IgD-negative memory B cell (primary cell): ENCODE measurements around the gene WIPI1. TPM values are rescaled to one million over a fixed set of nuclear protein-coding genes. Genes with fewer than 3 reads are reported as not detected.
"Not testable (repeated sequence)": the region's sequence is repeated elsewhere in the genome, so short reads cannot be mapped to it uniquely, and the experiment has no call there.

Source experiments
- H3K27ac Mint-ChIP-seq, 3 donors: one replicate each; pipeline ENCODE4 v1.8.0; 2020 to 2022; ENCODE audit warnings: mild to moderate bottlenecking in 3 of 3, mixed read lengths in 3 of 3, moderate library complexity in 1 of 3
- H3K27me3 Mint-ChIP-seq: one replicate; pipeline ENCODE4 v1.8.0; 2021; ENCODE audit warnings: mixed read lengths
- H3K36me3 Mint-ChIP-seq: one replicate; pipeline ENCODE4 v1.8.0; 2020; ENCODE audit warnings: mild to moderate bottlenecking, mixed read lengths
- H3K4me1 Mint-ChIP-seq, 3 donors: one replicate each; pipeline ENCODE4 v1.8.0; 2020 to 2022; ENCODE audit warnings: mixed read lengths in 3 of 3, mild to moderate bottlenecking in 1 of 3
- H3K4me3 Mint-ChIP-seq, 4 donors: one replicate each; pipeline ENCODE4 v1.8.0; 2020 to 2022; ENCODE audit warnings: mild to moderate bottlenecking in 4 of 4, mixed read lengths in 4 of 4, moderate library complexity in 3 of 4
- H3K9me3 Mint-ChIP-seq, 3 donors: one replicate each; pipeline ENCODE4 v1.8.0; 2020 to 2021; ENCODE audit warnings: mixed read lengths in 3 of 3, mild to moderate bottlenecking in 1 of 3
- polyA plus RNA-seq: library from polyadenylated mRNA; unstranded; fragments of 300-500 nt; fragmentation: Illumina TruSeq; gene quantifications from one replicate; pipeline ENCODE4 v1.2.3, GENCODE V29; 2021

Gene WIPI1
- polyA plus RNA-seq, 1 donor from 2014 or later: 6.7 TPM

DNA sequence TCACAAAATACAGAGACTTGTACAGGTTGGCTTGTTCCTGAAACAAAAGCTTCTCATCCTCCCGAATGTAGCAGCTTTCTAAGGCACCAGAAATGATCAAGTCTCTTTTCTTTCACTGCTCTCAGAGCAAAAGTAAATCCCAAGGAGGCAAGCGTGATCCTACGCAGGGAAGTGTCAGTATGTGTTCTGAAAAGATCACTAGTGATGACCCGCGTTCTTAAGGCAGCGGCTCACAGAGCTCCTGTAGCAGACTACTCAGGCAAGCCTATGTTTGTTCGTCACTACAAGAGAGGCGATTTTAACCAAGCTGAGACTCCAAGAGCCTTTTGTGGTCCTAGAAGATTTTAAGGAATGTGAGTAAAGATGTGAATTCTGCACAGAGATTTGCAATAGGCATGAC is 34.5 kb downstream of the WIPI1 start:
- Mint-ChIP-seq H3K4me3 (no peak overlapping the region), H3K4me1 (no peaks in the 10 kb centered on the region), H3K27me3 (no peaks in the 10 kb centered on the region), H3K9me3 (no peaks in the 10 kb centered on the region), H3K36me3 (peaks cover 8% of the 10 kb centered on the region), H3K27ac (no peak overlapping the region)

DNA sequence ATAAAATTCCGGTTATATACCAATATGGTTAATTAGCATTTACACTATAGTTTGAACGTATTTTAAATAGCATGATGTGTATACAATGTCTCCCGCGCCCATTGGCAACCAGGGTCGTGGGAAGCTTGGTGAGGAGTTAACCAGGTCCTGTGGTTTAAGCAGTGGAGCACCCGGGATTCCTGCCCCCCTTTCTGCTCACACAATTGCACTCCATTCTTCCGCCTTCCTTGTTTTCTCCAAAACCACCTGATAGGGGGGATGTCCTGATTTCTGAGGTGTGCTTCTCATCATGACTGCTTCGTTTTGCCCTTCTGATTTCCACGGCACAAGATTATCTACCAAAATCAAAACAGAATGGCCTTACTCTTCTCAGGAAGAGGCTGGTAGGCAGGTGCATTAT is 35.8 kb downstream of the WIPI1 start:
- no peak overlapping the region for H3K27ac Mint-ChIP-seq
- no peaks in the 10 kb centered on the region for H3K27me3 Mint-ChIP-seq
- H3K9me3 Mint-ChIP-seq: no peaks in the 10 kb centered on the region
- peaks cover 5% of the 10 kb centered on the region for H3K36me3 Mint-ChIP-seq
- no peak overlapping the region for H3K4me3 Mint-ChIP-seq
- no peaks in the 10 kb centered on the region for H3K4me1 Mint-ChIP-seq

DNA sequence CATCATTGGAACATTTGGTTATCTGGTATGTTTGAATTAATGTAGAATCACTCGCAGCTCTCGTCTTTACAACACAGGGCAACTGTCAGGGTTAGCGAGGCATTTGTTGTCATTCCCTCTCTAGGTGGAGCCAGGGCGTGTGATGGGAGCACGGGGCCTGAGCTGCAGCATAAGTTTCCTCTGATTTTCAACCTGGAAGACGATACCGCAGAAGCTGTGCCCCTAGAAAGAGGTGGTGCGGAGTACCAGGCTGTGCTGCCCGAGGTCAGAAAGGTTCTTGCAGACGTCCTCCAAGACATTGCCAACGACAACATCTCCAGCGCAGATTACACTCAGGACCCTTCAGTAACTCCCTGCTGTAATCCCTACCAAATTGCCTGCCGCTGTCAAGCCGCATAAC is 37.2 kb downstream of the WIPI1 start:
- H3K9me3 Mint-ChIP-seq: no peaks in the 10 kb centered on the region
- H3K4me1 Mint-ChIP-seq: peaks cover 0 to 1% (median under 1%) of the 10 kb centered on the region in 3 donors
- H3K4me3 Mint-ChIP-seq: no peak overlapping the region
- no peaks in the 10 kb centered on the region for H3K27me3 Mint-ChIP-seq
- peaks cover 8% of the 10 kb centered on the region for H3K36me3 Mint-ChIP-seq
- no peak overlapping the region for H3K27ac Mint-ChIP-seq

- Mint-ChIP-seq H3K4me1 (peaks cover 11 to 12% (median 11%) of the 10 kb centered on the region in 3 donors), H3K36me3 (peaks cover 8% of the 10 kb centered on the region), H3K9me3 (no peaks in the 10 kb centered on the region), H3K4me3 (no peak overlapping the region), H3K27me3 (no peaks in the 10 kb centered on the region), H3K27ac (no peak overlapping the region)
These were observed 38.4 kb downstream of the WIPI1 start for GRCh38 chr17:68418876-68419275.

- no peaks in the 10 kb centered on the region for H3K9me3 Mint-ChIP-seq
- peaks cover 11 to 13% (median 12%) of the 10 kb centered on the region in 3 donors for H3K4me1 Mint-ChIP-seq
- H3K36me3 Mint-ChIP-seq: peaks cover 8% of the 10 kb centered on the region
- H3K4me3 Mint-ChIP-seq: no peak overlapping the region
- H3K27ac Mint-ChIP-seq: no peak overlapping the region
- no peaks in the 10 kb centered on the region for H3K27me3 Mint-ChIP-seq
These were observed 40.0 kb downstream of the WIPI1 start for GRCh38 chr17:68417317-68417716.

- Mint-ChIP-seq H3K4me1 (peaks cover 11 to 13% (median 12%) of the 10 kb centered on the region in 3 donors), H3K4me3 (peak overlapping the region; percentile 2 to 87 (median 33)), H3K27ac (peak overlapping the region in 2 of 3 donors; percentile 20 to 36)
- not testable (repeated sequence) for H3K9me3 Mint-ChIP-seq, H3K36me3 Mint-ChIP-seq, H3K27me3 Mint-ChIP-seq
These were observed 42.4 kb downstream of the WIPI1 start for GRCh38 chr17:68414901-68415300.

DNA sequence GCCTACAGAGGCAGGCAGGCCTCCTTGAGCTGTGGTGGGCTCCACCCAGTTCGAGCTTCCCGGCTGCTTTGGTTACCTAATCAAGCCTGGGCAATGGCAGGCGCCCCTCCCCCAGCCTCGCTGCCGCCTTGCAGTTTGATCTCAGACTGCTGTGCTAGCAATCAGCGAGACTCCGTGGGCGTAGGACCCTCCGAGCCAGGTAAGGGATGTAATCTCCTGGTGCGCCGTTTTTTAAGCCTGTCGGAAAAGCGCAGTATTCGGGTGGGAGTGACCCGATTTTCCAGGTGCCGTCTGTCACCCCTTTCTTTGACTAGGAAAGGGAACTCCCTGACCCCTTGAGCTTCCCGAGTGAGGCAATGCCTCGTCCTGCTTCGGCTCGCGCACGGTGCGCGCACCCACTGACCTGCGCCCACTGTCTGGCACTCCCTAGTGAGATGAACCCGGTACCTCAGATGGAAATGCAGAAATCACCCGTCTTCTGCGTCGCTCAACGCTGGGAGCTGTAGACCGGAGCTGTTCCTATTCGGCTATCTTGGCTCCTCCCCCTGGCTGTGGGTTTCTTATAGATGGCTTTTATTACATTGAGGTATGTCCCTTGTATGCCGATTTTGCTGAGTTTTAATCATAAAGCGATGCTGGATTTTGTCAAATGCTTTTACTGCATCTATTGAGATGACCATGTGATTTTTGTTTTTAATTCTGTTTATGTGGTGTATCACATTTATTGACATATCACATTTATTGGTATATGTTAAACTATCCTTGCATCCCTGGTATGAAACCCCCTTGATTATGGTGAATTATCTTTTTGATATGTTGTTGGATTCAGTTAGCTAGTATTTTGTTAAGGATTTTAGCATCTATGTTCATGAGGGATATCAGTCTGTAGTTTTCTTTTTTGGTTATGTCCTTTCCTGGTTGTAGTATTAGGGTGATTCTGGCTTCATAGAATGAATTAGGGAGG is 43.4 kb downstream of the WIPI1 start:
- not testable (repeated sequence) for H3K27me3 Mint-ChIP-seq
- peak overlapping the region; percentile 87 to 99 (median 97) for H3K4me3 Mint-ChIP-seq
- peak overlapping the region; percentile 36 to 89 (median 87) for H3K27ac Mint-ChIP-seq

DNA sequence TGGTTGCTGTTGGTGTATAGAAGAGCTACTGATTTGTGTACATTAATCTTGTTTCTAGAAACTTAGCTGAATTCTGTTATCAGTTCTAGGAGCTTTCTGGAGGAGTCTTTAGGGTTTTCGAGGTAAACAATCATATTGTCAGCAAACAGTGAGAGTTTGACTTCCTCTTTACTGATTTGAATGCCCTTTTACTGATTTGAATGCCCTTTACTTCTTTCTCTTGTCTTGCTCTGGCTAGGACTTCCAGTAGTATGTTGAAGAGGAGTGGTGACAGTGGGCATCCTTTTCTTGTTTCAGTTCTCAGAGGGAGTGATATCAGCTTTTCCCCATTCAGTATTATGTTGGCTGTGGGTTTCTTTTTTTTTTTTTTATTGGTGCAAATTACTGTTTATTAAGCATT is 49.6 kb downstream of the WIPI1 start:
- Mint-ChIP-seq H3K27ac (peak overlapping the region in 1 of 3 donors; percentile 9), H3K9me3 (peaks cover 0 to 11% (median 2%) of the 10 kb centered on the region in 3 donors)
- H3K4me1 Mint-ChIP-seq, H3K4me3 Mint-ChIP-seq, H3K36me3 Mint-ChIP-seq, H3K27me3 Mint-ChIP-seq: not testable (repeated sequence)

More for the DNA sequence above, 43.4 kb downstream of the WIPI1 start:
- H3K36me3 Mint-ChIP-seq, H3K9me3 Mint-ChIP-seq: not testable (repeated sequence)
- peaks cover 11 to 13% (median 12%) of the 10 kb centered on the region in 3 donors for H3K4me1 Mint-ChIP-seq

- H3K4me3 Mint-ChIP-seq, H3K36me3 Mint-ChIP-seq, H3K27me3 Mint-ChIP-seq, H3K27ac Mint-ChIP-seq, H3K4me1 Mint-ChIP-seq: not testable (repeated sequence)
- H3K9me3 Mint-ChIP-seq: peaks cover 0 to 11% (median 2%) of the 10 kb centered on the region in 3 donors
These were observed 53.5 kb downstream of the WIPI1 start for GRCh38 chr17:68403837-68404236.

GRCh38 chr17:68403122-68403521 is 54.2 kb downstream of the WIPI1 start:
- peaks cover 1% of the 10 kb centered on the region for H3K36me3 Mint-ChIP-seq
- H3K4me3 Mint-ChIP-seq: no peak overlapping the region
- H3K27ac Mint-ChIP-seq: no peak overlapping the region
- H3K9me3 Mint-ChIP-seq: peaks cover 0 to 11% (median 2%) of the 10 kb centered on the region in 3 donors
- H3K4me1 Mint-ChIP-seq: peaks cover 9 to 11% (median 11%) of the 10 kb centered on the region in 3 donors
- H3K27me3 Mint-ChIP-seq: no peaks in the 10 kb centered on the region

GRCh38 chr17:68401288-68401687 is 56.0 kb downstream of the WIPI1 start:
- H3K4me3 Mint-ChIP-seq: no peak overlapping the region
- H3K9me3 Mint-ChIP-seq: peaks cover 0 to 5% (median 2%) of the 10 kb centered on the region in 3 donors
- H3K27ac Mint-ChIP-seq: no peak overlapping the region
- H3K27me3 Mint-ChIP-seq: no peaks in the 10 kb centered on the region
- H3K36me3 Mint-ChIP-seq: peaks cover 3% of the 10 kb centered on the region
- H3K4me1 Mint-ChIP-seq: peaks cover 0 to 7% (median 6%) of the 10 kb centered on the region in 3 donors

DNA sequence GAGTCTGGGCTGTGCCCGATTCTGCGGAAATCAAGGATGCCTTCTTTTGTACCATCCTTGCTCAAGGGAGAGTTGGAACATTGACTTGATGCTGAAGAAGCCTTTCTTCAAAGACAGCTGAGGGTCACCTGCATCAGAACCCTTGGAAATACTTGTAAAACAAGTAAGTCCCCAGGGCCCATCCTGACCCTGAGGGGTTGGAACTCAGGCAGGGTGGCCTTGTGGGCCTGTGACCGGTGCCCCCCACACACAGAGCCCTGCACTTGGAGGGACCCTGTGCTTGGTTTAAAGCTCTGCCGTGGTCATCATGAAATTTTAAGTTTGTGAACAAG is 56.9 kb downstream of the WIPI1 start:
- Mint-ChIP-seq H3K4me1 (peaks cover 0 to 7% (median 6%) of the 10 kb centered on the region in 3 donors), H3K9me3 (peaks cover 0 to 4% (median 0%) of the 10 kb centered on the region in 3 donors), H3K27me3 (no peaks in the 10 kb centered on the region), H3K27ac (no peak overlapping the region), H3K36me3 (peaks cover 3% of the 10 kb centered on the region), H3K4me3 (no peak overlapping the region)

DNA sequence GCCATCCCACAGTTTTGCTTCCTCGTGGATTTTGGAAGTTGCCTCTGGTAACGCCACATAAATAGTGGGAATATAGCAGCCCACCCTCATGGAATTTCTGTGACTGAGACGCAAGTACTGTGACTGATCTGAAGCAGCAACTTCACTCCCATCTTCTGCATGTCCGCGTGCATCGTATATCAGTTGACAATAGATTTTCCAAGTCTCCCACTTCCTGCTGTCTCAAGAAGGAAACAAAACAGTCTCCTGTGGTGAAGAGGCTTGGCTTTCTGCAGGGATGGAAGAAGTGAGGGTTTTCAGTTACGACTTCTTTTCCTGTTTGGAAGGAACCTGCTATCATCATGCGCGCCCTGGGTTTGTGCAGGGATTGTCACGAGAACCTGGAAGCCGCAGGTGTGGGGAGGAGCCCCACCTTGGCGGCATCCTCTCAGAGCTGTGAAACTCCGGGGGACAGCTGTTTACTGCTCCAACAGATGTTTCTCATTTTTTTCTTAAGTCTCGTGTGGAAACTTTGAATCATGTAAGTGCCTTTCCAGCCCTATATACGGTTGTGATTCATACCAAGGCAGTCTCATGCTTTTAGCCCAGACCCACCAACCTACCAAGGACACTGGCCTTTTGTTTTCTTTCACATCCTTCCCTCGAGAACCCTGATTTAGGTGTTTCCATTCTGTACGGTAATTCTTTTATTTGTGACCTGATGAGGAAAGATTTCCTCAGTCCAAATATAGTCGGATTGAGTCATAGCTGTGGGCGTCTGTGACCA is 57.5 kb downstream of the WIPI1 start:
- no peaks in the 10 kb centered on the region for H3K9me3 Mint-ChIP-seq
- peaks cover 0 to 7% (median 6%) of the 10 kb centered on the region in 3 donors for H3K4me1 Mint-ChIP-seq
- peaks cover 5% of the 10 kb centered on the region for H3K36me3 Mint-ChIP-seq
- H3K27me3 Mint-ChIP-seq: no peaks in the 10 kb centered on the region
- H3K4me3 Mint-ChIP-seq: no peak overlapping the region
- H3K27ac Mint-ChIP-seq: no peak overlapping the region

DNA sequence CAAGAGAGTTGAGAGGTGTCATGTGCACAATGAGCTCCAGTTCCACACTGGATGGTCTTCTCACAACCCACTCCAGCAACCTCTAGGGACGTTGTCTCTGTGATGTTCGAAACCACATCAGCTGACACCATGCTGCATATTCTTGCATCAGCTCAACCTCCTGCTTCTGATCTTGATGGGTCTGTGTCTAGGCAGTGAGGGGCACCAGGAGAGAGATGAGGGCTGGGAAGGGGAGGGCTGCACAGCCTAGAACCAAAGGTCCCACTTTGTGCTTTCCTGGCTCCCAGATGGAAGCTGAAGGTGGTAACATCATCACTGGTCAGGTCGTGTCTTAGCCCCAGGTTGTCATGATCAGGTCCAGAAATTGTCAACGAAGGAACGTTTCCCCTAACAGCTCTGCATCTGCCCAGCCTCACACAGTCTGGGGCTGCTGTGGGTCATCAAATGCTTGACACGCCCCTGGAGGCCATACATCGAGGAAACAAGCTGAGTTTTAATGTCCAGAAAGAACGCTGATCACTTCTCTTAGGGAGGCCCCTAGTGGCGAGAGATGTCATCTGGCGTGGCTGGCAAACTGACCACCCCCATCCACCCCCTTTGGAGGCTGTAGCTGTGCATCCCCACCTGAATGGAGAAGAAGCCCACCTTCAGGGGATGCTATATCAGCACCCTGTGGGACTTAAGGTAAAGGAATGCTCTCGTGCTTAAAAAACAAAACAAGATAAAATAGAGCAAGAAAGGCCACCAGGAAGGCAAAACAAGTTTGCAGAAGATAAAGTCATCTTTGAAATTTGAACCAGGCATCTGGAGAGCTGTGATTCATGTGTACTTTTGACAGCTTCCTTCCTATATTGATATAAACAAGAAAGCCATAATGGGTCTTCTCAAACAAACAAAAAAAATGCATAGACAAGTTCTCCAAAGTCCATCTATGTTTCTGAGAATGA is 58.3 kb downstream of the WIPI1 start:
- peak overlapping the region in 1 of 4 donors; percentile 61 for H3K4me3 Mint-ChIP-seq
- H3K4me1 Mint-ChIP-seq: peaks cover 0 to 7% (median 6%) of the 10 kb centered on the region in 3 donors

More for the DNA sequence above, 58.3 kb downstream of the WIPI1 start:
- H3K36me3 Mint-ChIP-seq: peaks cover 7% of the 10 kb centered on the region
- H3K9me3 Mint-ChIP-seq: no peaks in the 10 kb centered on the region
- H3K27me3 Mint-ChIP-seq: no peaks in the 10 kb centered on the region
- no peak overlapping the region for H3K27ac Mint-ChIP-seq
